ENCODE results near the gene FBXL20.

Gene FBXL20

GRCh38 chr17:39223907-39224777, 177.3 kb downstream of the FBXL20 start:
- no peak for DNase-seq

- no peak for DNase-seq
Measured at GRCh38 chr17:39222866-39223834, 178.3 kb downstream of the FBXL20 start.

GRCh38 chr17:39222151-39222550, 179.3 kb downstream of the FBXL20 start:
- DNase-seq, result no peak

GRCh38 chr17:39221572-39221971, 179.9 kb downstream of the FBXL20 start:
- no peak for DNase-seq

GRCh38 chr17:39219647-39220154, 181.7 kb downstream of the FBXL20 start:
- no peak for DNase-seq

- DNase-seq, result no peak
Measured at GRCh38 chr17:39218906-39219305, 182.5 kb downstream of the FBXL20 start.

GRCh38 chr17:39217734-39218369, 183.6 kb downstream of the FBXL20 start:
- DNase-seq, result no peak

- DNase-seq, result no peak
Measured at GRCh38 chr17:39213852-39214251, 187.6 kb downstream of the FBXL20 start.

GRCh38 chr17:39212841-39213480, 188.5 kb downstream of the FBXL20 start:
- no peak for DNase-seq

- no peak for DNase-seq
Measured at GRCh38 chr17:39212195-39212810, 189.1 kb downstream of the FBXL20 start.

- DNase-seq, result no peak
Measured at GRCh38 chr17:39210093-39210434, 191.4 kb downstream of the FBXL20 start.

- DNase-seq, result peak; percentile 76
Measured at GRCh38 chr17:39209317-39210092, 191.9 kb downstream of the FBXL20 start.

- DNase-seq, result no peak
Measured at GRCh38 chr17:39208893-39209292, 192.5 kb downstream of the FBXL20 start.

GRCh38 chr17:39208136-39208535, 193.3 kb downstream of the FBXL20 start:
- DNase-seq, result no peak

- DNase-seq, result no peak
Measured at GRCh38 chr17:39205112-39205526, 196.3 kb downstream of the FBXL20 start.

- DNase-seq, result no peak
Measured at GRCh38 chr17:39204245-39204644, 197.2 kb downstream of the FBXL20 start.

All from CD4-positive, alpha-beta T cell treated with Interleukin-12 subunit alpha and Interleukin-12 subunit beta, for 1 hour (primary cell).